Naive thymus-derived CD4-positive, alpha-beta T cell (primary cell): Measurements from ENCODE around the gene PSMD2. TPM values are rescaled to one million over a fixed set of nuclear protein-coding genes. Genes with fewer than 3 reads are reported as not detected.

Source experiments
- ATAC-seq: fragments of 150-1000 bp; cut with Tn5 transposase; 2 replicates; pipeline ENCODE4 v1.10.0; 2021; ENCODE audit warnings: mild to moderate bottlenecking, moderate library complexity
- CTCF ChIA-PET: fragments of 350-600 bp; sonication (Branson Sonifier 250); formaldehyde crosslinking; loops from one replicate; lab custom pipeline; 2021; ENCODE audit warnings: antibody characterized with exemption; lab: Charles Lee
- POLR2A ChIA-PET: fragments of 350-600 bp; sonication (Branson Sonifier 250); formaldehyde crosslinking; loops from one replicate; lab custom pipeline; 2021; ENCODE audit warnings: antibody characterized with exemption, inconsistent platforms; lab: Charles Lee
- DNase-seq, 9 donors: peaks; one replicate each; pipeline versions ENCODE4 v3.0.0 to v3.0.0-alpha.2; 2020 to 2022; ENCODE audit warnings: mixed read lengths in 1 of 9
- H3K27ac ChIP-seq: one replicate; pipeline ENCODE4 v1.7.0; 2013; ENCODE audit warnings: mild to moderate bottlenecking, low read depth, low read length, moderate library complexity
- H3K27me3 ChIP-seq, 2 donors: one replicate each; pipeline ENCODE4 v1.7.0; 2013; ENCODE audit warnings: low read length in 2 of 2, mild to moderate bottlenecking in 2 of 2, moderate library complexity in 2 of 2; ENCODE audit not compliant: control insufficient read depth in 2 of 2, insufficient read depth in 2 of 2
- H3K36me3 ChIP-seq, 3 experiments: 1 replicate in 2 of 3; 2 replicates in 1 of 3; pipeline ENCODE4 v1.7.0; 2013; ENCODE audit warnings: low read length in 3 of 3, mild to moderate bottlenecking in 3 of 3, moderate library complexity in 1 of 3; ENCODE audit not compliant: insufficient read depth in 3 of 3, control insufficient read depth in 2 of 3
- H3K4me1 ChIP-seq, 2 donors: one replicate each; pipeline ENCODE4 v1.7.0; 2013; ENCODE audit warnings: low read length in 2 of 2, mild to moderate bottlenecking in 2 of 2, moderate library complexity in 1 of 2; ENCODE audit not compliant: control insufficient read depth in 2 of 2, insufficient read depth in 2 of 2
- H3K4me3 ChIP-seq: 2 replicates; pipeline ENCODE4 v1.7.0; 2013; ENCODE audit warnings: mild to moderate bottlenecking, low read length
- H3K9me3 ChIP-seq, 3 experiments: 1 replicate in 2 of 3; 2 replicates in 1 of 3; pipeline ENCODE4 v1.7.0; 2013; ENCODE audit warnings: low read length in 3 of 3; ENCODE audit not compliant: control insufficient read depth in 2 of 3
- H3K27ac Mint-ChIP-seq, 9 donors: one replicate each; pipeline ENCODE4 v1.8.0; 2020 to 2022; ENCODE audit warnings: mixed read lengths in 9 of 9, mild to moderate bottlenecking in 8 of 9, moderate library complexity in 5 of 9, inconsistent platforms in 2 of 9
- H3K27me3 Mint-ChIP-seq, 5 donors: one replicate each; pipeline ENCODE4 v1.8.0; 2021 to 2022; ENCODE audit warnings: mixed read lengths in 5 of 5, mild to moderate bottlenecking in 1 of 5
- H3K36me3 Mint-ChIP-seq, 5 donors: one replicate each; pipeline ENCODE4 v1.8.0; 2020 to 2022; ENCODE audit warnings: mixed read lengths in 5 of 5, mild to moderate bottlenecking in 3 of 5, inconsistent platforms in 1 of 5
- H3K4me1 Mint-ChIP-seq, 7 donors: one replicate each; pipeline ENCODE4 v1.8.0; 2020 to 2022; ENCODE audit warnings: mixed read lengths in 7 of 7, mild to moderate bottlenecking in 3 of 7, inconsistent platforms in 1 of 7
- H3K4me3 Mint-ChIP-seq, 10 donors: one replicate each; pipeline ENCODE4 v1.8.0; 2020 to 2022; ENCODE audit warnings: mild to moderate bottlenecking in 10 of 10, mixed read lengths in 10 of 10, moderate library complexity in 6 of 10, inconsistent platforms in 2 of 10
- H3K9me3 Mint-ChIP-seq, 11 donors: one replicate each; pipeline ENCODE4 v1.8.0; 2020 to 2022; ENCODE audit warnings: mixed read lengths in 11 of 11, mild to moderate bottlenecking in 4 of 11, inconsistent platforms in 1 of 11, moderate library complexity in 1 of 11
- intact Hi-C, 2 donors: fragments of 100-400 bp; cut with micrococcal nuclease; formaldehyde crosslinking; loops; one replicate each; pipeline ENCODE4 v1.15.1; 2023
- polyA plus RNA-seq, 2 donors: library from polyadenylated mRNA; unstranded; fragments of 300-500 nt; fragmentation: Illumina TruSeq; gene quantifications; one replicate each; pipeline ENCODE4 v1.2.3, GENCODE V29; 2021
- total RNA-seq, 6 experiments: library from RNA in 5 of 6; stranded (reverse) in 5 of 6; gene quantifications; 1 replicate in 5 of 6; 2 replicates in 1 of 6; pipeline ENCODE4 v1.2.3 and lab custom pipeline; 2021 to 2026

Gene PSMD2
- total and polyA plus RNA-seq, 7 experiments from 2014 or later: 139 to 204 (median 150) TPM

- H3K27me3 ChIP-seq: no peaks in the 10 kb centered on the region
- CTCF ChIA-PET: no interaction called here
- H3K27me3 Mint-ChIP-seq: peaks cover 9 to 28% (median 11%) of the 10 kb centered on the region in 5 donors
- no peak overlapping the region for H3K27ac ChIP-seq
- no peaks in the 10 kb centered on the region for H3K36me3 ChIP-seq
- no peaks in the 10 kb centered on the region for H3K9me3 ChIP-seq
- DNase-seq (no peak), ATAC-seq (no peak)
- H3K27ac Mint-ChIP-seq: no peak overlapping the region
- POLR2A ChIA-PET: no interaction called here
- H3K4me1 Mint-ChIP-seq: no peaks in the 10 kb centered on the region
- intact Hi-C loops: no loop called here
- H3K36me3 Mint-ChIP-seq: no peaks in the 10 kb centered on the region
- no peak overlapping the region for H3K4me3 ChIP-seq
- H3K4me1 ChIP-seq: no peaks in the 10 kb centered on the region
- no peaks in the 10 kb centered on the region for H3K9me3 Mint-ChIP-seq
- no peak overlapping the region for H3K4me3 Mint-ChIP-seq
These were observed 8.7 kb upstream of the PSMD2 start for GRCh38 chr3:184290331-184290730.

DNA sequence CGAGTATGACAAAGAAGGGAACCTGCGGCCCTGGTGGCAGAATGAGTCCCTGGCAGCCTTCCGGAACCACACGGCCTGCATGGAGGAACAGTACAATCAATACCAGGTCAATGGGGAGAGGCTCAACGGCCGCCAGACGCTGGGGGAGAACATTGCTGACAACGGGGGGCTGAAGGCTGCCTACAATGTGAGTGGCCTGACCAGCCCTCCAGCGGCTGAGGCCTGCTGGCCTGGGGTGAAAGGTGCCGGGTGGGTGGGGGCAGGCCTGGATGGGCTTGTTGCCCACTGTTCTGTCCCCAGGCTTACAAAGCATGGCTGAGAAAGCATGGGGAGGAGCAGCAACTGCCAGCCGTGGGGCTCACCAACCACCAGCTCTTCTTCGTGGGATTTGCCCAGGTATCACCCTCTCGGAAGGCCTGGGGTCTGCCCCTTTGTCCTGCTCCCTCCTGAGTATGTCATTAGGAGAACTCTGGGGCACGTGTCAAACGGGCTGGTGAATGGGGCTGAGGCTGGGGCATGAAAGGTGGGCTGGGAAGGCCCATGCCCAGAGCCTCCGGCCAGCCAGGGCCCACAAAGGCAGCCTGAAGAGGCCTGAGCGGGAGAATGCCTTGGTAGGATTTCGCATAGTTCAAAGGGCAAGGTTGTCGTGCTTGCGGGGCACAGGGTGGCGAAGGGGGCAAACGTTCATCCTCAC is 7.8 kb upstream of the PSMD2 start:
- no peaks in the 10 kb centered on the region for H3K4me1 Mint-ChIP-seq
- Histone ChIP-seq H3K9me3 (no peaks in the 10 kb centered on the region), H3K27me3 (no peaks in the 10 kb centered on the region), H3K4me1 (no peaks in the 10 kb centered on the region), H3K4me3 (no peak overlapping the region), H3K36me3 (no peaks in the 10 kb centered on the region), H3K27ac (no peak overlapping the region)
- CTCF ChIA-PET: no interaction called here
- POLR2A ChIA-PET: no interaction called here
- no peaks in the 10 kb centered on the region for H3K36me3 Mint-ChIP-seq
- H3K27me3 Mint-ChIP-seq: peaks cover 3 to 19% (median 7%) of the 10 kb centered on the region in 5 donors
- H3K4me3 Mint-ChIP-seq: no peak overlapping the region
- intact Hi-C loops: no loop called here
- no peaks in the 10 kb centered on the region for H3K9me3 Mint-ChIP-seq
- ATAC-seq (no peak), DNase-seq (no peak)
- H3K27ac Mint-ChIP-seq: no peak overlapping the region

DNA sequence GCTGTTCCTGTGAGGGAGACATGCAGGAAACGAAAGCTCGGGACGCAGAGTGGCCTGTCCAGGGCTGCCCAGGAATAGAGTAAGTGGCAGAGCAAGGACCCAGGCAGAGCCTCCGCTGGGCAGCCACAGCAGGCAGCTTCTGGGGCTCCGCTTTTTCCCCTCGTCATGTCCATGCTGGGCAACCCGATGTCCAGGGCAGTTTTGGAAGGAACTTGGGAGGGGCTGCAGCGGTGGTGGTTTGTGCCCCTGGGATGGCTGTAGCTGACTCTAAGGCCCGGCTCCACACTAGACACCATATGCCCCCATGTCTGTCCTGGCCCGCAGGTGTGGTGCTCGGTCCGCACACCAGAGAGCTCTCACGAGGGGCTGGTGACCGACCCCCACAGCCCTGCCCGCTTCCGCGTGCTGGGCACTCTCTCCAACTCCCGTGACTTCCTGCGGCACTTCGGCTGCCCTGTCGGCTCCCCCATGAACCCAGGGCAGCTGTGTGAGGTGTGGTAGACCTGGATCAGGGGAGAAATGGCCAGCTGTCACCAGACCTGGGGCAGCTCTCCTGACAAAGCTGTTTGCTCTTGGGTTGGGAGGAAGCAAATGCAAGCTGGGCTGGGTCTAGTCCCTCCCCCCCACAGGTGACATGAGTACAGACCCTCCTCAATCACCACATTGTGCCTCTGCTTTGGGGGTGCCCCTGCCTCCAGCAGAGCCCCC is 7.1 kb upstream of the PSMD2 start:
- Histone ChIP-seq H3K4me1 (no peaks in the 10 kb centered on the region), H3K27ac (no peak overlapping the region), H3K27me3 (no peaks in the 10 kb centered on the region), H3K9me3 (no peaks in the 10 kb centered on the region), H3K36me3 (no peaks in the 10 kb centered on the region), H3K4me3 (no peak overlapping the region)
- DNase-seq: no peak
- Mint-ChIP-seq H3K4me1 (no peaks in the 10 kb centered on the region), H3K9me3 (no peaks in the 10 kb centered on the region), H3K4me3 (no peak overlapping the region), H3K27me3 (peaks cover 0 to 16% (median 4%) of the 10 kb centered on the region in 5 donors), H3K27ac (no peak overlapping the region), H3K36me3 (no peaks in the 10 kb centered on the region)
- ChIA-PET POLR2A (no interaction called here), CTCF (no interaction called here)
- no peak for ATAC-seq
- intact Hi-C loops: no loop called here

GRCh38 chr3:184295771-184296170 is 3.3 kb upstream of the PSMD2 start:
- H3K9me3 Mint-ChIP-seq: no peaks in the 10 kb centered on the region
- H3K4me1 ChIP-seq: peaks cover 12 to 14% of the 10 kb centered on the region in 2 donors
- peak overlapping the region in 1 of 9 donors; percentile 21 for H3K27ac Mint-ChIP-seq
- no peaks in the 10 kb centered on the region for H3K27me3 ChIP-seq
- H3K36me3 ChIP-seq: no peaks in the 10 kb centered on the region
- H3K9me3 ChIP-seq: no peaks in the 10 kb centered on the region
- peaks cover 12 to 22% (median 17%) of the 10 kb centered on the region in 7 donors for H3K4me1 Mint-ChIP-seq
- H3K36me3 Mint-ChIP-seq: peaks cover 0 to 9% (median 0%) of the 10 kb centered on the region in 5 donors
- ChIA-PET POLR2A (interaction anchor here (0.6 to 0.9 kb wide), 2 partner anchors 143 to 685 kb away, joined by 3 read pairs; no protein-coding TSS in a partner anchor), CTCF (interaction anchor here (0.5 to 0.7 kb wide), 3 partner anchors 35 to 135 kb away, joined by 3 to 5 read pairs (median 3); no protein-coding TSS in a partner anchor)
- DNase-seq (no peak), ATAC-seq (no peak)
- H3K4me3 Mint-ChIP-seq: peak overlapping the region in 1 of 10 donors; percentile 37
- no peak overlapping the region for H3K27ac ChIP-seq
- H3K27me3 Mint-ChIP-seq: peaks cover 0 to 8% (median 0%) of the 10 kb centered on the region in 5 donors
- no peak overlapping the region for H3K4me3 ChIP-seq
- intact Hi-C loops: loop anchor here in 1 of 2 donors (5.0 kb wide), 1 partner anchor 1292 kb away; the partner anchor contains the start of gene SENP2

- no peak for DNase-seq
- Mint-ChIP-seq H3K36me3 (peaks cover 0 to 12% (median 4%) of the 10 kb centered on the region in 5 donors), H3K27me3 (peaks cover 0 to 8% (median 0%) of the 10 kb centered on the region in 5 donors), H3K4me3 (peak overlapping the region in 3 of 10 donors; percentile 51 to 52 (median 51)), H3K27ac (peak overlapping the region in 3 of 9 donors; percentile 25 to 76 (median 62)), H3K4me1 (peaks cover 15 to 29% (median 22%) of the 10 kb centered on the region in 7 donors), H3K9me3 (no peaks in the 10 kb centered on the region)
- POLR2A ChIA-PET: no interaction called here
- peaks cover 12 to 15% of the 10 kb centered on the region in 2 donors for H3K4me1 ChIP-seq
- H3K4me3 ChIP-seq: no peak overlapping the region
- H3K27ac ChIP-seq: no peak overlapping the region
- no peaks in the 10 kb centered on the region for H3K27me3 ChIP-seq
- H3K9me3 ChIP-seq: no peaks in the 10 kb centered on the region
- CTCF ChIA-PET: interaction anchor here (0.7 to 0.8 kb wide), 2 partner anchors 78 to 435 kb away, joined by 3 read pairs; no protein-coding TSS in a partner anchor
- intact Hi-C loops: loop anchor here in 1 of 2 donors (5.0 kb wide), 1 partner anchor 1291 kb away; the partner anchor contains the start of gene SENP2
- no peak for ATAC-seq
- peaks cover under 1 to 7% (median 5%) of the 10 kb centered on the region in 3 experiments for H3K36me3 ChIP-seq
These were observed 2.4 kb upstream of the PSMD2 start for GRCh38 chr3:184296616-184297015.
